Stimulated activated naive CD4-positive, alpha-beta T cell treated with Interleukin-2 at 50 U/mL for 16 hours (primary cell): Measurements from ENCODE around the gene C9orf153.
"Not testable (repeated sequence)": the region's sequence is repeated elsewhere in the genome, so short reads cannot be mapped to it uniquely, and the experiment has no call there.

ENCODE experiments used
- DNase-seq: peaks from one replicate; lab custom pipeline; 2025; lab: John Stamatoyannopoulos, UW

The C9orf153 gene

DNA sequence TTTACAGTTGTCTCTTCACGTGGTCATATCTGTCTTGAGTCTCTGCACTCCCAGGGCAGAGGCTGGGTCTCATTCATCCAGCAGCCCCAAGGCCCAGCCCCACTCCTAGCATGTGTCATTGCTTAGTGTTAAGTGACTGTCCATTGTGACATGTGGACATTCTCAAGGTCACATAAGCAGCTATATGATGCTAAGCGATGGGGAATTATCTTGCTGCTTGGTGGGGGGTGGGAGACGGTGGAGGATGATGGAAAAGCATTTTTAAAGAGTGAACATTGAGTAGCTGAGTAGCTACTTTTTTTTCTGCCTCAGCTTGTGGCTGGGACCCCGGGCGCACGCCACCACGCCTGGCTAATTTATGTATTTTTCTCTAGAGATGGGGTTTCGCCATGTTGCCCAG, at the start of gene C9orf153:
C9orf153 (minus strand) TSS at position 101 of the 400 bp plus-strand sequence. CDS start 30,054 bp downstream, outside the sequence.
- no peak for DNase-seq

- DNase-seq: no peak
Observed at GRCh38 chr9:86308687-86309086, 49.2 kb upstream of the C9orf153 start.

DNA sequence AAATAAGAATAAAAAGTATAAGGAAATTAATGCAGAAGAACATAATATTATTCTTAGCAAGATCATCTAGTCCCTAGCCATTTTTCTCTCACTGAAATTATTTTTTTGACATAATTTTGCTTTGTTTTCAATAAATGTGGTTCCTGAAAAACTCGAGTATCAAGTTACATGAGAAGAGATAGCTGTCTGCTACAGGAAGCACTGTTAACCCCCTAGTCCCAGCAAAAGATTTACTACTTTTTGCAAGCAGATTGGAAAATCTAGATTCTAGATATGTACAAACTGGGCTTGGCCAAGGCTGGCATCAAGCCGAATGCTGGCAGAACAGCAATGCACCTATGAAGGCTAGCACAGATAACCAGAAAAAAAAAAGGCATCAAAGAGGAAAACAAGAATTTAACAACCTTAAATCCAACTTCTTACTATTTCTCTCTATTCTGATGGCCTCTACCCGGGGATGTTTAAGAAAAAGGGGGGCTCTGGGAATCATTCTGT, 44.8 kb upstream of the C9orf153 start:
- DNase-seq: no peak

- peak; percentile 26 for DNase-seq
Observed at GRCh38 chr9:86303316-86303975, 44.0 kb upstream of the C9orf153 start.

- no peak for DNase-seq
Observed at GRCh38 chr9:86301686-86302085, 42.2 kb upstream of the C9orf153 start.

DNA sequence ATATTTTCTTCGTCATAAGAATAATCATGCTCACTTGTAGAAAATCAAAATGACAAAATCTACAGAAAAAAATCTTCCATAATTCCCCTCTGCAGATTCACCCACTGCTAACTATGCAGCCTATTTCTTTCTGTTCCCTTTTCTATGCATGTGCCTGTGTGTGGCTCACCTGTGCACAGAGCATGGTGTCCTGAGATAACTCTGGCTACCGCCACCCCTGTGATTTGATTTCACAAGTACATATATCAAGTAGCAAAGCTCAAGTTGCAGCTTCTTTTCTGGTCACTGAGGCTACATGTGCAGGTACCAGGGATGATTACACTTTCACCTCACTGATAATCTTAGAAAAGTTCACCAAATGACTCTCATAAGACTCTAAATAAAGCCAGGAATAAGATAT, 41.2 kb upstream of the C9orf153 start:
- no peak for DNase-seq

DNA sequence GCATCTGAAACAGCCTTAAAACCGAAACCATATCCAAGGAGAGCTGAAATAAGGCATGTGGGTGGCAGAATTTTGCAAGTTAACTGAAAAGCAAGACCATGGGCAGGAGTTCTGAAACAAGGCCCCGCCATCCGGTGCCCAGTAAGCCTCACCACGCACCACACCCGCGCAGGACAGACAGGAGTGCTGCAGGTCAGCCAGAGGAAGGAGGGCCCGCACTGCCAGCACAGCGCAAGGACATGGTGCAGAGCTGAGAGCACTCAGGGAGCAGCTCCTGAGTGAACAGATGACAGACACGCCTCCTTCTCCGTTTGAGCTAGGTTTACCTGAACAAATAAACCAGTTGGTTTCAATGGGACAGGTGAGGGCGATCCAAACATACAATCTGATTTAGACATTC, 39.4 kb upstream of the C9orf153 start:
- no peak for DNase-seq

DNA sequence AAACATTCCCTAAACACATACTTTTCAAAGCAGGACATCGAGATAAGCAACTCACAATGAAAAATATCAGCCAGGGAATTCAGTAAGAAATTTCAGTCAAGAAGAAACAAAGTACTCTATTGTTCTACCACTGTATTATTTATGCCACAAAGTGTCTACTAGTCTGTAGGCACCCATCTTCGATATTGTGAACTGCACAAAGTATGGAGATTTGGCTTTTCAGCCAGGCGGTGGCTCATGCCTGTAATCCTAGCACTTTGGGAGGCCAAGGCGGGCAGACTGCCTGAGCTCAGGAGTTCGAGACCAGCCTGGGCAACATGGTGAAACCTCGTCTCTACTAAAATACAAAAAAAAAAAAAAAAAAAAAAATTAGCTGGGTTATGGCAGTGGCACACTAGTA, 30.9 kb upstream of the C9orf153 start:
- DNase-seq: not testable (repeated sequence)

DNA sequence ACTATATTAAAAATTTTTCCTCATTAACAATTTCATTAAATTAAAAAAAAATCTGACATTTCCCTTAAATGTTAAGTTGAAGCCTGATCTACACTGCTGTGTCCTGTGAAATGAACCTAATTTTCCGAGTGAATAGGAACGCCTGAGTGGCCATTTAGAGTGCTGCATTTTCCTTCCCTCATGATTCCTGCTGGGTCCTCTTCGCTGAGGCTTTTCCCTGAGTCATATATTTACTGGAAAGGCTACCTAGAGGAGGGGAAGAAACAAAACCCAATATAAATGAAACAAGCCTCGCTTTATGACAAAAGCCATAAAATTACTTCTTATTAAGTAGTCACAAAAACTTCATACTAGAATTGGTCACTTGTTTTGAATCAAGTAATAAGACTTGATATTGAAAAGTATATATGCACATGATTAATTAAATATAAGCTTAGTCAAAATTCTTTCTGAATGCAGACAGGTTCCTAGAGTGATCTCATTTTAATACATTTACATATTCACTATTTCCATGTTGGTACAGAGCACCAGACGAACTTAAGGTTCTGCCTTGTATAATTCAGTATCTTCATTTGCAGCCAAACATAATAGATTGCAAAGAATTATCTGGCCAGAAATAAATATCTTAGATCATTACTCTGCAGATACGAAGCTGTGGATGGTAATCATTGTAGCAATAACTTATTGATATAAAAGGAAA, 29.2 kb upstream of the C9orf153 start:
- DNase-seq: no peak

DNA sequence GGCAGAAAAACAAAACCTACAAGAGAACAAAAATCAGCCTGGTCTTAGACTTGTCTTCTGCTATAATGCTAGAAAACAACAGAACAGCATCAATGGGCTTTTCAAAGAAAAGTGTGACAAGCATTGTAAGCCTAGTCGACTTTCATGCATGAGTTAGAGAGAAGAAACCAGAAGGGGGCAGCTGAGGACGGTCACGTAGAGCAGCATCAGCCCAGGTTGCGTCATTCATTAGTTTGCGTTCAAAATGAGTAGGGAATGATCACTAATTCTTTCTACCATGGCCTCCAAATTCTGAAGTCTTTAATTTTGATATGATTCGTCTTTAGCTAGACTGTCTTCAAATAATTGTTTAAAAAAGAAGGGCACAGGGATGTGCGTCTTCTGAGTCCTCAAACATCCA, 27.6 kb upstream of the C9orf153 start:
- DNase-seq: no peak

DNA sequence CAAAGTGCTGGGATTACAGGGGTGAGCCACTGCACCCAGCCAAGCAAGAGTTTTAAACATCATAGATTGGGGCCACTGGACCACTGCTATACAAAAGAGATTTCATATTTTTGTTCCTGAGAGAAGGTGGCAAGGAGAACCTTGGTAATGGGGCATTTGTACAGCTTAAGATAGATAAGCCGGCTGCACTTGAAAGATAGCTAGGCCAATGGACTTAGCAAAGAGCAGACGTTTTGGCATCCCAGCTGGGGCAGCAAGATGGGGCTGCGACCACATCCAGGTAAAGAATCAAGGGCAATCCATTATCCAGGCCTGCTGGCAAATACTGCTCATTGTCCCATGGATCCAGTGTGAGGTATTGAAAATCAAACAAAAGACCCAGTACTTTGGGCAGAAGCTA, 26.8 kb upstream of the C9orf153 start:
- no peak for DNase-seq

DNA sequence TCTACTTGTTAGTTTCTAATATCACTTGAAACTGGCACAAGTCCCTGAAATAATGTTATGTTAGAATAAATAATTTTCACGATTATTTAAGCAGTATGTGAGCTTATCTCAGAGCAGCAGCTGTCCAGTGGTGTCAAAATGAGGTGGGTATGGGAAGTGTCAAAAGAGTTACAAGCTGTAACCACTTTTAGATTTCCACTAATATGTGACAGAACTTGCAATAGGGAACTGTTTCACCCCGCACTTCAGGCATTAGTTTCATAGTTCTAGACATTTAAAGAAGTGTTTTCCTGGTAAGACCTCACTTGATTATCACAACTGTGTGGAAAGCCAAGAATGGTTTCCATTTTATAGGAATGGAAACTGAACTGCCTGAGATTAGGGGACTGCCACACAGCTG, 25.8 kb upstream of the C9orf153 start:
- no peak for DNase-seq

GRCh38 chr9:86282979-86283535, 23.6 kb upstream of the C9orf153 start:
- no peak for DNase-seq

DNA sequence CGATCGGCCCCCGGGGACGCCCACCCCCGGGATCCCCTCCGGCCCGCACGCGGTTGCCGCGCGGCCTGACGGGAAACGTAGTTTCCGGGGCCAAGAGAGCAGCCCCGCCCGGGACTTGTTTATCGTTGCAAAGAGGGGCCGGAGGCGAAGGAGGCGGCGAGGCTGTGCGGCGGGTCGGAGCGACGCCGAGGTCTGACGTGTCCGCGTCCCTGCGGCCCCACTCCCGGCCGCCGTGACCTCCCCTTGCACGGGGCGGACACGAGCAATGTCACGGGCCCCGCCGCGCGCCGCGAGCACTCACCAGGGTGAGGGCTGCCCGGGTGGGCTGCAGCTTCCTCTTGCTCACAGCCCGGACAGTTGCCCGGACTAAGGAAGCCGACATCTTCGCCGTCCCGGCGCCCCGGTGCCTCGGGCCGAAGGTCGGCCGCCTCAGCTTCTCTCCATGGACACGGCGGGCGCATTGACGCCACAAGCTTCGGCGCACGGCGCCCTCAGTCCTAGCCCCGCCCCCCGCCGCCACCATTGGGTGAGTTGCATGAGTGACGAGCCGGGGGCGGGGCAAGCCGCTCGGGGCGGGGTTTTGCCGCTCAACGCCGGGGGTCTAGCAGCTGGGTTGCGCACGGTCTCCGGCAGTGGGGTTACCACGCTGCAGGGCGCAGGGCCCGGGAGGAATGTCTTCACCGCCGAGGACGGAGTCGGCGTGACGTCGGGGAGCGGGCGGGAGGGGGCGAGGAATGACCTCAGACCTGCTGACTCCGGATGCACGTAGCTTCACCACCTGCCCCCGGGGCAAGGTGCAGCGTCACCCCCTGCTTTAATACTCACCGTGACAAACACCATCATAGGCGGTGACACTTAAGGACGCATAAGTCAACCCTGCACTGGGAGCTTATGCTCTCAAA, 22.9 kb upstream of the C9orf153 start, which contains the start of gene ISCA1:
ISCA1 (minus strand) TSS at position 462 of the 902 bp plus-strand sequence; CDS start at position 382, 80 bp downstream.
- DNase-seq: peak; percentile 97

DNA sequence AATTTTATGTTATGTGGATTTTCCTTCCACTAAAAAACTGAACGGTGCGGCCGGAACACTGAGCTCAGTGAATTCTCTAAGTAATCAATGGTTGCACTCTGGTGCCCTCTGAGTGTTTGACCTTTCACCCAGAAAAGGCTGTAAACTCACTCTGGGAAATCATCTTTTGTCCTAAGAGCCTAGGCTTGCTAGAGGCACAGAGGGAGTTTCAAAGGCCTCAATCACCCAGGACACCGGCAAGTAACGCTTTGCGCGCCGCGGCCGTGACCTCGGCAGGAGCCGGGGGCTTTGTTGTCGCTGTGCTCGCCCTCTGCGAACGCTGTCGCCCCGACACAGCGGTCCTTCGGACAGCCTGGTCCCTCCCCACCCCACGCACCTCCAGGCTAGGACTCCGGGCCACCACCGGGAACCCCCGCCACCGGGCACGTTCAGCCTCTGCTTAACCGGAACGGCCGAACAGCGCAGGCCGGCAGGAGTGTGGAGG, 22.2 kb upstream of the C9orf153 start:
- no peak for DNase-seq

DNA sequence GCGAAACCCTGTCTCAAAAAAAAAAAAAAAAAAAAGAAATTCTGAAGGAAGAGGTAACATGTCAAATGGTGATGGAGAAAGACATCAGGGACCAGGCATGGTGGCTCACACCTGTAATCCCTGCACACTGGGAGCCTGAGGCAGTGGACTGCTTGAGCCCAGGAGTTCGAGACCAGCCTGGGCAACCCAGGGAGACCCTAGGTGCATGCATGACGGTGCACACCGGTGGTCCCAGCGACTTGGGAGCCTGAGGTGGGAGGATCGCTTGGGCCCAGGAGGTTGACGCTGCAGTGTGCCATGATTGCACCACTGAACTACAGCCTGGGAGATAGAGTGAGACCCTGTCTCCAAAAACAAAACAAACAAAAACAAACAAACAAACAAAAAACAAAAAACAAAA, 21.1 kb upstream of the C9orf153 start:
- no peak for DNase-seq

DNA sequence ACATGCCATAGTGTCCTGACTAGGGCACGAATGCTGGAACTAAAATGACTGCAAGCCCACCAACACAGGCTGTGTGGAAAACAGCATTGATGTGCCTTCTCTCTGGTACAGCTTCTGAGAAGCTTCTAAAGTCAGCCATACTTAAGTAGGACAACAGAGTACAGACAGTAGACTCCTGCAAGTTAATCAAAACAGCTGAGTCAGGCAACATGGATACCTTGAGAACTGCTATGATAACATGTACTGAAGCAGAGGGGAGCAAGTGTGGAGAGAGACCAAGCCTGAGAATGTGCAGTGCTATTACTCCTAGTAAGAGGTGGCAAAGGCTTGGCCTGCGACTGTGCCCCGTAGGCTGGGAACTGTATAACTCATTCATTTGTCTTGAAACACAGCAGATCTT, 20.4 kb upstream of the C9orf153 start:
- DNase-seq: no peak

DNA sequence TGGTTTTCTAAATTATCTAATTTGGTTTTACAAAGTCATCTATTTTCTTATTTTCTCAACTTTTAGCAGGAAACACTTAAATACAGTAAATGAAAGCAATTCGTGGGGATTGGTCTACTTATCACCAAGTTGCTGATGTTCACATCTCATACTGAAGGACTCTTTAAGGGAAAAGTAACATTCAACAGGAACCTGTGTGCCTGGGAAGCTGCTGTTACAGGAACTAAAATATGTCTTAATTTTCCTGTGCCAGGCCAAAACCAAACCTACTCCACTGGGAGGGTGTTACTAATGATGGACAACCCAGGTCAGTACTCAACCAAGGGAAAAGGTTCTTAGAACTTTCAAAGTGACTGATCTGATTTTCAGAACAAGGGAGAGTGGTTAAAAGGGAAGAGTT, 17.6 kb upstream of the C9orf153 start:
- DNase-seq: no peak

GRCh38 chr9:86275962-86276361, 16.5 kb upstream of the C9orf153 start:
- DNase-seq: no peak

DNA sequence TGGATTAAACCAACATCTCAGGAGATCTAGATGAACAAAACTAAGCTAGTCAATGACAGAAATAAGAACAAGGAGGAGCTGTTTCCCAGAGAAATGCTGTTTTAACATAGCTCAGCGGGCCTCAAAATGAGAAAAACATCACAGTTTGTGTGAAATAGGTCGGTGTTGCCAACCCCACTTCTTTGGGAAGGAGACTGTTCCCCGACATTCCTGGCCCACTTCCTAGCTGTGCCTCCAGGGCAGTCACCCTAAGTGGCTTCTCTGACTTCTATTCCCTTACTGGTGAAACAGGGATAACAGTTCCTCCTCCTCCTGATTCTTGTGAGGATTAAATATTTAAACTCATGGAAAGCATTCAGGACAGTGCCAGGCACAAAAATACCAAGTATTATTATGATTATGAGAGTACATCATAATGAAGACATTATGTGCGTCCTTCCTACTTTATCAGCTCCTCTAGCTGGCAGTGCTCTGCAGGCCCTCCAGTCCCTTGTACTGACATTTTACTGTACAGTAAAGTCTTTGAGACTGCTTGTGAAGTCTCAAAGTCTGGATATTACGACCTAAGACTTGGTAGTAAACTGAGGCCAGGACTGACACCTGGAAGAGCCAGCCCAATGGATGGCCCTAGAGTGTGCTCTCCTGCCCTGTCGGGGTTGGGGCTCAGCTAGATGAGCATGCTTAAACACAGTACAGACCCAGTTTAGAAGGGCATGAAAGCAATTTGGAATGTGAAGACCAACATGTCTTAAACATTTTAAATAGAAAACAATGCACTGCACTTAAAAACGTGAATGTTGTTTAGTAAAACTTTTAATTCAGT, 15.6 kb upstream of the C9orf153 start:
- DNase-seq: no peak

- DNase-seq: no peak
Observed at GRCh38 chr9:86272221-86272620, 12.8 kb upstream of the C9orf153 start.
